HepG2 (cell line): ENCODE results near the gene NOTCH4. TPM values are rescaled to one million over a fixed set of nuclear protein-coding genes. Genes with fewer than 3 reads are reported as not detected.

Experiments
- AGO2 ChIP-seq: fragments of 200-400 bp; formaldehyde crosslinking; optimal IDR thresholded peaks from 2 replicates; pipeline ENCODE3; 2017; ENCODE audit warnings: mild to moderate bottlenecking, low read depth, low read length, moderate library complexity
- ATAD3A ChIP-seq: sonication (generic); formaldehyde crosslinking; IDR thresholded peaks from 2 replicates; pipeline ENCODE4 v1.4.0; 2020; ENCODE audit warnings: missing genetic modification reagents
- CEBPG ChIP-seq: IDR thresholded peaks from 2 replicates; pipeline ENCODE4 v1.6.1; 2016
- DMTF1 ChIP-seq: sonication (generic); formaldehyde crosslinking; IDR thresholded peaks from 2 replicates; pipeline ENCODE4 v1.4.0; 2020; ENCODE audit warnings: mild to moderate bottlenecking, missing genetic modification reagents
- HNRNPUL1 ChIP-seq: fragments of 200-400 bp; formaldehyde crosslinking; IDR thresholded peaks from 2 replicates; pipeline ENCODE4 v1.6.1; 2017; ENCODE audit warnings: low read depth, mild to moderate bottlenecking, low read length, moderate library complexity
- KDM3A ChIP-seq: IDR thresholded peaks from 2 replicates; pipeline ENCODE4 v1.6.1; 2018; ENCODE audit warnings: low read depth, missing compliant biosample characterization
- MEF2D ChIP-seq: sonication (generic); formaldehyde crosslinking; IDR thresholded peaks from 2 replicates; pipeline ENCODE4 v1.5.1; 2020; ENCODE audit warnings: mild to moderate bottlenecking, missing genetic modification reagents
- MXD4 ChIP-seq: IDR thresholded peaks from 2 replicates; pipeline ENCODE4 v1.6.1; 2016; ENCODE audit warnings: mild to moderate bottlenecking, missing biosample characterization, missing genetic modification reagents
- PLRG1 ChIP-seq: fragments of 450-650 bp; conservative IDR thresholded peaks from 2 replicates; pipeline ENCODE4 v1.6.1; 2016
- PRMT3 ChIP-seq: sonication (generic); formaldehyde crosslinking; IDR thresholded peaks from 2 replicates; pipeline ENCODE4 v1.8.1; 2022; ENCODE audit warnings: low read depth, mild to moderate bottlenecking, moderate library complexity, missing genetic modification reagents, borderline replicate concordance
- RBAK ChIP-seq: sonication (generic); formaldehyde crosslinking; IDR thresholded peaks from 2 replicates; pipeline ENCODE4 v1.5.1; 2020; ENCODE audit warnings: mild to moderate bottlenecking, missing genetic modification reagents
- RFXAP ChIP-seq: sonication (generic); formaldehyde crosslinking; IDR thresholded peaks from 2 replicates; pipeline ENCODE4 v1.4.0; 2020; ENCODE audit warnings: missing genetic modification reagents, borderline replicate concordance
- SRSF9 ChIP-seq: fragments of 200-400 bp; formaldehyde crosslinking; IDR thresholded peaks from 2 replicates; pipeline ENCODE4 v1.6.1; 2018; ENCODE audit warnings: borderline replicate concordance, mild to moderate bottlenecking, low read depth, low read length; ENCODE audit not compliant: insufficient read depth, poor library complexity, severe bottlenecking
- TBX3 ChIP-seq: fragments of 450-650 bp; IDR thresholded peaks from 2 replicates; pipeline ENCODE4 v1.6.1; 2017; ENCODE audit warnings: antibody characterized with exemption, mild to moderate bottlenecking, inconsistent platforms, borderline replicate concordance
- ZFP91 ChIP-seq: sonication (generic); formaldehyde crosslinking; IDR thresholded peaks from 2 replicates; pipeline ENCODE4 v1.9.0; 2022; ENCODE audit warnings: missing genetic modification reagents, mild to moderate bottlenecking, borderline replicate concordance
- ZGPAT ChIP-seq: IDR thresholded peaks from 2 replicates; pipeline ENCODE4 v1.6.1; 2016; ENCODE audit warnings: mild to moderate bottlenecking
- ZMAT3 ChIP-seq: sonication (generic); formaldehyde crosslinking; conservative IDR thresholded peaks from 2 replicates; pipeline ENCODE4 v1.7.0; 2021; ENCODE audit warnings: missing genetic modification reagents
- ZNF317 ChIP-seq: sonication (generic); formaldehyde crosslinking; IDR thresholded peaks from 2 replicates; pipeline ENCODE4 v1.5.0; 2020; ENCODE audit warnings: mild to moderate bottlenecking, missing genetic modification reagents
- ZNF414 ChIP-seq: sonication (generic); formaldehyde crosslinking; IDR thresholded peaks from 2 replicates; pipeline ENCODE4 v1.5.0; 2020; ENCODE audit warnings: missing genetic modification reagents
- ZNF432 ChIP-seq: sonication (generic); formaldehyde crosslinking; IDR thresholded peaks from 2 replicates; pipeline ENCODE4 v1.5.0; 2020; ENCODE audit warnings: missing genetic modification reagents, mild to moderate bottlenecking, borderline replicate concordance
- ZNF614 ChIP-seq: IDR thresholded peaks from 2 replicates; pipeline ENCODE4 v1.6.1; 2018; ENCODE audit warnings: missing biosample characterization, missing genetic modification reagents, inconsistent platforms, borderline replicate concordance
- ZNF709 ChIP-seq: sonication (generic); formaldehyde crosslinking; IDR thresholded peaks from 2 replicates; pipeline ENCODE4 v1.5.0; 2020; ENCODE audit warnings: mild to moderate bottlenecking, missing genetic modification reagents
- ZNF784 ChIP-seq: sonication (generic); formaldehyde crosslinking; IDR thresholded peaks from 2 replicates; pipeline ENCODE4 v1.5.1; 2020; ENCODE audit warnings: missing genetic modification reagents, mild to moderate bottlenecking, borderline replicate concordance
- polyA plus RNA-seq, 8 experiments: library from polyadenylated mRNA; depleted of rRNA in 3 of 8; stranded (reverse) in 7 of 8; unstranded in 1 of 8; fragments of >200 nt; fragmentation: Illumina TruSeq in 4 of 8; extraction: Trizol in 4 of 8; gene quantifications; 2 replicates each; pipeline versions ENCODE4 v1.2.1 to v1.2.3, GENCODE V29; 2011 to 2016; ENCODE audit warnings: low read depth in 4 of 8, missing spikeins in 1 of 8, mixed read lengths in 1 of 8; ENCODE audit not compliant: insufficient read depth in 1 of 8
- total RNA-seq, 5 experiments: library from RNA; depleted of rRNA; stranded (reverse); fragments of >200 nt; fragmentation: Illumina TruSeq; extraction: Trizol; gene quantifications; 2 replicates each; pipeline ENCODE4 v1.2.3, GENCODE V29; 2016; ENCODE audit warnings: low read depth in 1 of 5

NOTCH4 gene
- total and polyA plus RNA-seq, 2 of the 13 experiments (the other 11 are each of a cell fraction or from before 2014, with no cell fraction given) = 0.51 to 0.83 TPM

- TF ChIP-seq KDM3A (CRISPR knock-in tag) (peak; percentile 59; the same call in 1 of the 2 replicates), RFXAP (peak; percentile 66; the same call in 1 of the 2 replicates), MXD4 (no peak; the same call in 1 of the 2 replicates), ATAD3A (CRISPR knock-in tag) (no peak), SRSF9 (no peak), ZGPAT (CRISPR knock-in tag) (peak; percentile 53), ZNF317 (CRISPR knock-in tag) (peak; percentile 43; the same call in 1 of the 2 replicates), ZNF614 (CRISPR knock-in tag) (no peak; the same call in 1 of the 2 replicates), HNRNPUL1 (no peak), PRMT3 (CRISPR knock-in tag) (no peak), ZNF432 (CRISPR knock-in tag) (no peak), PLRG1 (no peak), TBX3 (0 out of 2 replicates have a peak, but pooled peaks have one; percentile 8), AGO2 (peak; percentile 89), ZNF414 (CRISPR knock-in tag) (no peak; the same call in 1 of the 2 replicates), CEBPG (CRISPR knock-in tag) (no peak), ZMAT3 (no peak), ZFP91 (CRISPR knock-in tag) (peak; percentile 77; the same call in 1 of the 2 replicates), MEF2D (CRISPR knock-in tag) (0 out of 2 replicates have a peak, but pooled peaks have one; percentile 53), ZNF784 (CRISPR knock-in tag) (no peak), RBAK (CRISPR knock-in tag) (no peak; the same call in 1 of the 2 replicates), ZNF709 (no peak), DMTF1 (CRISPR knock-in tag) (0 out of 2 replicates have a peak, but pooled peaks have one; percentile 76)
These were observed 48.0 kb downstream of the NOTCH4 start, which contains the start of gene AGPAT1 (continued) for GRCh38 chr6:32175711-32176475.
